ENCODE results near the gene FARP1.
A peak's percentile ranks its signal among the peaks of the same experiment; 100 is the strongest.

The FARP1 gene

GRCh38 chr13:98429977-98430736, 287.3 kb downstream of the FARP1 start:
- no peak for DNase-seq

DNA sequence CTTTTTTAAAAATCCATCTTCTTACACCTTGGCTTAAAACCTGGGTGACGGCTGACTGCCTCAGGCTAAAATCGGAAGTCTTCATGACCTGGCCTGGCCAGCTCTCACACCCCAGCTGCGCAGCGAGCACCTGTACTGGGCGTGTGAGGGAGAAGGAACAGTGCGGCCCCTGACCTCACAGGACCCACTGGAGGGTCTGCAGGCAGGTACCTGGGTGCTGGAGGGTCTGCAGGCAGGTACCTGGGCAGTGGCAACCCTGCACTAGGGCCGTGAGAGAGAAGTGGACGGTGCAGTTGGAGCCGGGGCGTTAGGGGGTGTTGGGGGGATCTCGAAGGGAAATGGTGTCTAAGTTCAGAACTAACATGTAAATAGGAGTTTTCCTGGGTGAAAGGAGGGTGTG, 289.7 kb downstream of the FARP1 start:
- DNase-seq: no peak

DNA sequence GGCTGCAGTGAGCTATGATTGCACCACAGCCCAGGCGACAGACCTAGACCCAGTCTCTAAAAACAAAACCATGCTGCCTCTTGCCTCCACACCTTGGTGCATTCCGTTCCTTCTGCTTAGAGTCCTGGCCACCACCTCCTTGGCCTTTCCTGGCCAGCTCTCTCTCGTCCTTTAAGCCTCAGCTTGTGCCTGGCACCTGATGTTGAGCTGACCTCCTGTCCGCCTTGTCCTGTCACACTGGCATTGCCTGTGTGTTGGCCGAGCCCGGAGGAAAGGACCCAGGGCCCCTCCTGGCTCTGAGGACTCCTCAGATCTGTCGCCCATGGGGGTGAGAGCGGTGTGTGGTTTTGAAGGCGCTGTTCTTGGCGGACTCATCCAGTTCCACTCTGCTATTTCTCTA, 290.8 kb downstream of the FARP1 start:
- no peak for DNase-seq

- DNase-seq: no peak
Measured at GRCh38 chr13:98434060-98434459, 291.2 kb downstream of the FARP1 start.

DNA sequence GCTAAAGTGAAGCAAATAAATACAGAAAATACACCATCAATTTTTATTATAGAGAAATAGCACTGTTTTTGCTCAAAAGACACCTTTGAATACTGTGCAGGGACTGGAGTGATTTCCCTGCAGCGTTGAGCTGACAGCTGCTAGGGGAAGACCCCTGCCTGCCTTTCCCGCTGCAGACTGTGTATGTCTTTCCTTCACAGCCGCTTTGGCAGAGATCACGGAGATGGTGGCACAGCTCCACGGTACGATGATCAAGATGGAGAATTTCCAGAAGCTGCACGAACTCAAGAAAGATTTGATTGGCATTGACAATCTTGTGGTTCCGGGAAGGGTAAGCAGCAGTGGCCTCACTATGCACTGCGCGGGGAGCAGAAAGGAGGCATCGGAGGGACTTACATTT, 292.5 kb downstream of the FARP1 start:
- DNase-seq: peak in 1 of 14 donors; percentile 10

GRCh38 chr13:98436233-98436910, 293.5 kb downstream of the FARP1 start:
- DNase-seq: peak in 1 of 14 donors; percentile 61

- no peak for DNase-seq
Measured at GRCh38 chr13:98438246-98439125, 295.6 kb downstream of the FARP1 start.

DNA sequence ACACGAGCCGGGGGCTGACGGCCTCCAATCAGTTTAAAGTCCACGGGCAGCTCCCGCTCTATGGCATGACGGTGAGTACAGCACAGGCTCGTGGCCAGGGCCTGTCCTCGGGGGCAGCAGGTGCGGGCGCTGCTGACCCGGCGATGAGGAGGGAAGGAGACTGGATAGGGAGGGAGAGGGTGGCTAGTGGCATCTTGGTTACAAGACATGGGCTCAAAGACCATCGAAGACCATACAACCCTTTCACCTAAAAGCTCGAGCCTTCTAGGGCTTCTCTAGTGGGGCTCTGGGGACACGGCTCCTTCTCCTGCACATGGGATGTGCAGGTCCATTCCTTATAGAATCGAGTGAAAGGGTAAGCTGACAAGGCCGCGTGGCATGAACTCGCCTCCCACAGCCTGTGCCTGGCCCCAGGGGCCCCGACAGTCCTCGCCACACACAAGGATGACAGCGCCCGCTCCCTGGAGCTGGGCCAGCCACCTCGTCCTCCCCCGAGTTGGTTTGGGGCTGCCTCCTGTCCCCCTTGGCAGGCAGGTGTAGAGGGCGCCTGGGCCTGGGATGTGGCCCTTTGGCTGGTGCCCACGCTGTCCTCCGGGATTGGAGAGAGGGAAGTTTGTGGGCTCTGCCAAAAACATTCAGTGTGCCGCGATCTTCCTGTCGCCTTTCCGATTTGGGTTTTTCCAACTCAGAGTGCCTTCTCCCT, 296.4 kb downstream of the FARP1 start:
- DNase-seq: no peak

GRCh38 chr13:98439896-98440295, 297.0 kb downstream of the FARP1 start:
- no peak for DNase-seq

GRCh38 chr13:98440390-98441055, 297.6 kb downstream of the FARP1 start:
- no peak for DNase-seq

DNA sequence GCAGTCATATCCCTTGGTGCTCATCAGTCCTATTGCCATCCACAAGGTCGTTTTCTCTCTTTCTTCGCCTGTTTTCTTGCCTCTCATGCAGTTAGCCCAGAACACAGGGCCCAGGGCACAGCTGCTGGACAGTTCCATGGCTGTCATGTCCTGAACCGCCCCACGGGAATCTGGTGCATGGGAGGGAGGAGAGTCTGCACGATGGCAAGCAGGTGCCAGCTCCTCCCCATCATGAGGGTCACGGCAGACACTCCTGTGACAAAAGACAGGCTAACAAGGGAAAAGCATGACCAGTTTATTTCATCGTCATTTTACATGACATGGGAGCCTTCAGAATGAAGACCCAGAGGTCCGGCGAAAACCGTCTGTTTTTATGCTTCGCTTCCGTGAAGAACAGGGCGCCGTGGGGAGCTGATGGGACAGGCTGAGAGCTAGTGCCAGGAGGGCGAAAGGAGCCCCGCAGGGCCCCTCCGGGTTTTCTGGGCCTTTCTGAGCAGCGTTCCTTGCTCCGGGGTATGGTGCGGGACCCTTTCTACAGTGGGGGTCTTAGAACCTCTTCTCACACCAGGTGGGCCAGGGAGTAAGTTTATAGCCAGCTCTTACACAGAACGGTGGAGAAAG, 298.3 kb downstream of the FARP1 start:
- DNase-seq: no peak

DNA sequence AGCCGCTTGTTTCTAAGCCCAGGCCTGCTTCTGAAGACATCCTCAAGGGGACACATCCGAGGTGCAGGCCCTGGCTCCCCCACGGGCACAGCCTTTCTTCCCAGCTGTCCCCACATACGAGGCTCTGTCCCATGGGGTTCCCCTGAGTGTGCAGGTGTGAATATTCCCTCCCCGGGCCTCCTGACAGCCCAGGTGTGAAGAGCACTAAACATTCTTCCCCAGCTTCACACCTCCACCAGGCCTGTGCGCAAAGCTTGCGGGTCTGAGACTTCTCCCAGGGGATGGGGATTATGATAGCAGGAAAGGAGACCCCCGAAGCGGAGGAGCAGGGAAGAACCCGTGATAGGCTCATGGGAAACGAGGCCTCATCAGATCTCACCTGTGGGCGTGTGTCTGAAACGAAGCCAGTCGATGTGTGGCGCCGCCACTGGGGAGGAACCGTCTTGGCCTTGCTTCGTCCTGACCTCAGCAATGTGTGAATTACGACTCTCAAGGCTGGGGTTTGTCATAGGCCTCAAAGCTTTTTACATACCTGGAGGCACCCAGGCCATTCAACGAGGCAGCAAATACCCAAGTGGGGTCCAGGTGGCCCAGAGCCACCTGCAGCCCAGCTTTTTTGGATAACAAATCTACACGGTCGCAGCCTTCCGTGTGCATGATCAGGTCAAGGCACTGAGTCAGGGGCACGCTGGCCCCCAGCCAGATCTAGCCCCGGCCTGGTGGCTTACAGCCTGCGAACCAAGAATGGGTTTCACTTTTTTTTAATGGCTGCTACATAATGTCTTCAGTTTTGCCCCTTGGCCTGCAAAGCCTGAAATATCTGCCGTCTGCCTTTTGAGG, 299.7 kb downstream of the FARP1 start:
- DNase-seq: no peak

DNA sequence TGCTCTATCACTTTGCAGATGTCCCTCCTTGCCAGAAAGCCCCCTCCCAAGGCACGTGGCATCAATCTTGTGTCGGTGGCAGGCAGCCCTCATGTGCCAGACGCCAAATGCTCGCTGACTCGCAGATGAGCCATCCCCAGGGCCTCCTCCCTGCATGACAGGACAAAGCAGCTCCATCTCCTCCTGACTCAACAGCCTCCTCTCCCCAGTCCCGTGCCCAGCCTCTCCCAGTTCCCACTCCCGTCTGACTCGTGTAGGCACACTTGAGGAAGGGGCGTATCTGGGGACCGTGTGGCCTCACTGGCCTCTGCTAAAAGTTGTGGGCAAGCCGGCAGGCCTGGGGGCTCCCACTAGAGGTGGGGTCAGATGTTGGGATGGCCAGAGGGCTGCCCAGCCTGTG, 300.4 kb downstream of the FARP1 start:
- DNase-seq: no peak

GRCh38 chr13:98443800-98444325, 301.0 kb downstream of the FARP1 start:
- no peak for DNase-seq

- no peak for DNase-seq
Measured at GRCh38 chr13:98444381-98444780, 301.5 kb downstream of the FARP1 start.

- DNase-seq: peak in 10 of 14 donors; percentile 10 to 64 (median 36)
Measured at GRCh38 chr13:98445340-98446233, 302.7 kb downstream of the FARP1 start.

DNA sequence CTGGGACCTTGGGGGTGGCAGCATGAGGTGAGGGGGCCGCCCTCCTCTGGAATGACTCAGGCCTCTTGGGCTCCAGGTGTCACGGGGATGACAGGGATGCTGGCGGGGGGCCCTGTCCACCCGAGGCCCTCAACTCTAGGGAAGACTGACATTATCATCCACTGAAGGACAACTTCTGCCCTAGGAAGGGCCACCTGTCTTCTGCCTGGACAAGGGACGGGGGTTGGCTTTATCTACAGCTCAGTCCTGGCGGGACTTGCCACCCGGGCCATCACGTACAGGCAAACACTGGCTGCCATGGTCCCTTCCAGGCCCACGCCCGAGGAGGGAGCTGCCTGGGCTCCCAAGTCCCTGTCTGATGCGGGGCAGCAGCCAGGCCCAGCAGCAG, 303.3 kb downstream of the FARP1 start:
- no peak for DNase-seq

- no peak for DNase-seq
Measured at GRCh38 chr13:98447130-98447529, 304.2 kb downstream of the FARP1 start.
